NCI-H2171 (cell line): ENCODE data around the gene PGLYRP2.

Source experiments
- DNase-seq: peaks from one replicate; lab custom pipeline; 2025; lab: John Stamatoyannopoulos, UW

The PGLYRP2 gene

DNA sequence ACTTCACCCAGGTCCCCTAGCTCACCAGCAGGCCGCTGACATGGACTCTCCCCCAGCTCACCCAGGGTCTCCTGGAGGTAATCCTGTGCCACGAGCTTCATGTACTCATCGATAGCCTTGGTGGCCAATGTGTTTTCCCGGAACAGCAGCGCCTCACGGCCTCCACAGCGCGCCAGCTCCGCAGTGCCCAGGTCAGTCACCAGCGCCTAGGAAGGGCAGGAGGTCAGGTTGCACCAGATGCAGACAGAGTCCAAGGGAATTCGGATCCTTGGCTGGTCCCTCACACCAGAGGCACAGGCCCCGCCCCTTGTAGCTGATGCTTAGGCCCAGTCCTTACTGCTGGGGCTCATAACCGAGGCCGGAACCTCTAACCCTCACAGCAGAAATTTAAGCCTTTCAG is 22.9 kb downstream of the PGLYRP2 start:
- DNase-seq: no peak

GRCh38 chr19:15455996-15456395 is 23.3 kb downstream of the PGLYRP2 start:
- DNase-seq: no peak

DNA sequence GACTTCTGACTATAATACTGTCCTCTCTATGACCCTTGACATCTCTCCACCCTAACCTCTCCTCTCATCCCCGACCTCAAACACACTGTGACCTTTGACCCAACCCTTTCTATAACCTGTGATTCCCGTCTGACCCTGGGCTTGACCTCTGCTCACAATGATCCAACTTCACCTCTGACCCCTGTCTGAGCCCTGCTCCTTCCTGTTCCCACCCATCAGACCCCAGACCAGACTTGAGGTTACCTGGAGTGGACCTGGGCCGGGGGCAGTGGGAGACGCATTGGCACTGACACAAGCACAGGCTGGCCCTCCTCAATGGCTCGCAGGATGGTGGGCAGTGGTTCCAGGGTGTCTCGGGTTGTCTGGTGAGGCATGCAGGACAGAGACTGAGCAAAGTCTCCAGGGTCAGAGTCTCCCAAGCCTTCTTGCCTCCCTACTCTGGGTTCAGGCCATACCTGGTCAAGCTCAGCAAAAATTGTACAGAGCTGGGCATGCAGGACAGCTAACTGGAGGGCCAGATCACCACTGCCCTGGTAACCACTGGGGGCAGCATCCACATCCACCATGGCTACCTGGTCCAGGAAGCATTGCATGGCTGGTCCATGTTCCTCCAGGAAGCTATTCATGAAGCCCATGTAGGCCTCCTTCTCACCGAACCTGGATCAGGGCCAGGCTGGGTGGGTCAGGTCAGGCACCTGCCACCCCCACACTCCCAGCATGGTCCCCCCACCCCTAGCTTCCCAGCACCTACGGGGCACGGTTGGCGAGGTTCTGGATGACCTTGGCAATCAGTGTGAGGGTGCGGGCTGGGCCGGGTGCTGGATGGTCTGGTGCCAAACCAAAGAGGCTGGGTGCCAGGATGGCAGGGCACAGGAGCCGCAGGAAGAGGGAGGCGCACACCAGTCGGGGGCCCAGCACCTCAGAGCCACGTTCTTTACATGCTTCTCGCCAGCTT is 25.1 kb downstream of the PGLYRP2 start:
- no peak for DNase-seq

- no peak for DNase-seq
Observed at GRCh38 chr19:15453091-15453578, 26.2 kb downstream of the PGLYRP2 start.

GRCh38 chr19:15452111-15453047 is 26.9 kb downstream of the PGLYRP2 start:
- DNase-seq: no peak

DNA sequence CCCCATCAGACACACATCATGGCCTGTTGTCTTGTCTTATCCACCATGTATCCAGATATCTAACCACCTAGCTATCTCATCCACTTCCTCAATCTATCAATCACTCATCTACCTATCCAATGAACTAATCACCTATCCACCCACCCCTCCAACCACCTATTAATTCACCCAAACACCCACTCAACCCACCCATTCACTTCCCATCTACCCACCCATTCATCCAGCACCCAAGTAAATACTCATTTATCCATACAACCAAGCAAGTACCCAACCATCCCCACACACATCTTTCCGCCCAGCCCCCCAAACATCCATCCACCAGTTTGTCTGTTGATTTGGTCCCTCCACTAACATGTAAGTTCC is 28.8 kb downstream of the PGLYRP2 start:
- no peak for DNase-seq

DNA sequence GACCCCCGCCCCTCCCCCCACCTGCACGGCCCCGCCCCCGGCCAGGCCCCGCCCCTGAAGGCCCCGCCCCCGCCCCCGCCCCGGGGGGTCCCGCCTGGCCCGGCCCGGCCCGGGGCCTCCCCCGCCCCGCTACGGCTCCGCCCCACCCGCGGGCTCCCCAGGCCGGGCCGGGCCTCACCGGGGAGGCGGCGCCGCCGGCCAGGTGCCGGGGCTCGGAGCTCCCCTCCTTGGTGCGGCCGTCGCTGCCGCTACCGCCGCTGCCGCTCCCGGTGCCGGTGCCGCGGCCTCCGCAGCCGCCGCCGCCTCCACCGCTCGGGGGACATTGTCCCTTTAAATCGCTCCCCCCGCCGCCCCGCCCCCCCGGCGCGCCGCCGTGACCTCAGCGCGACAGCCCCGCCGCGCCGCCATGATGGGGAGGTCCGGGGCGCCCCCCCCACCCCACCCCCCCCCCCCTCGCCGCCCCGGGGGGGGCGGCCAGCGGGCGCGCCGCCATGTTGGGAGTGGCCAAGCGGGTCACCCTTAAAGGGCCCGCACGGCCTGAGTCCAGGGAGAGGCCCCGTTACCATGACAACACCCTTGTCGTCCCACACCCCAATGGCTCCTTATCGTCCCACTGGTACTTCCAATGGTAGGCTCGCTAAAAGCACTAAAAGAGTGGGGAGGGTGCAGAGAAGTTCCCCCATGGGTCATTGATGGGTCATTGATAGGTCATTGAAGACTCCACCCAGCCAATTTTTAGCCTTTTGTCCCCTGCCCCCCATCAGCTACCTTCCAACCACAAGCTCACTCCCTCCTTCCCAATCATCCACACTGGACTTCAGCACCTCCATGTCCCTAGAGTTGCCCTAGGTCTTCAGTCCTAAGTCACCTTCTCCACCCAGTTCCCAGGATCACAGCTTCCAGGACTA is 29.4 kb downstream of the PGLYRP2 start, which contains the start of gene WIZ:
Gene WIZ (minus strand): TSS at position 337 of the 908 bp plus-strand sequence. CDS start 1,649 bp downstream, outside the sequence.
- DNase-seq: peak; percentile 47

GRCh38 chr19:15448778-15449619 is 30.3 kb downstream of the PGLYRP2 start:
- DNase-seq: no peak

DNA sequence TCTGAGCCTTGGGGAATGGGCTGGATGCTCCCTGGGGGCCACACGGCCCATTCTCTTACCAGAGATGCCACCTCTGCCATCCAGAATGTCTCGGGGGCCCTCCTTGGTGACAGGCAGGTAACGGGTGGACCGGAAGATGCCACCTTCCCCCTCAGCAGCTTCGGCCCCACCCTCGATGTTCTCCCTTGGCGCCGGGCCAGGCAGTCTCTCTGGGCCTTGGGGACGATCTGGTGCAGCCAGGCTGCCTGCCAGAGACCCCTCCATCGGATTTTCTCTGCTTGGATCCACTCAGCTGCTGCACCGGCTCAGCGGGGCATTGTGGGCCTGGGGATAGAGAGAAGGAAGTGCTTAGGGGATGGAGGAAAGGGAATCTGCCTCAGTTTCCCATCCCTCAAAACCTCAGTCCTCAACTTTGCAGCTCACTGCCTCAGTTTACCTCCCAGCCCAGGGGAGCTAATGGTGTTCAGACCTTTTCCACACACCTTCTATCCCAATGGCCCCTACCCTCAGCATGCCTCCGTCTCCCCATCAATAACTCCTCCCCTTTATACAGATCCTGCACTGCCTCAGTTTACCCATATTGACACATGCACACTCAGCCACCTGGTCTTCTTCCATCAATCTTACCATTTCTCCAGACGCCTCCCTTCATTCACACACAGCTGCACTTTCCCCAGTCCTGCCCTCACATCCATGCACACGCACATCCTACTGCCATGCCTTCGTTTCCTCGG is 31.1 kb downstream of the PGLYRP2 start:
- no peak for DNase-seq

- no peak for DNase-seq
Observed at GRCh38 chr19:15447057-15447456, 32.2 kb downstream of the PGLYRP2 start.

- no peak for DNase-seq
Observed at GRCh38 chr19:15445807-15446376, 33.4 kb downstream of the PGLYRP2 start.

DNA sequence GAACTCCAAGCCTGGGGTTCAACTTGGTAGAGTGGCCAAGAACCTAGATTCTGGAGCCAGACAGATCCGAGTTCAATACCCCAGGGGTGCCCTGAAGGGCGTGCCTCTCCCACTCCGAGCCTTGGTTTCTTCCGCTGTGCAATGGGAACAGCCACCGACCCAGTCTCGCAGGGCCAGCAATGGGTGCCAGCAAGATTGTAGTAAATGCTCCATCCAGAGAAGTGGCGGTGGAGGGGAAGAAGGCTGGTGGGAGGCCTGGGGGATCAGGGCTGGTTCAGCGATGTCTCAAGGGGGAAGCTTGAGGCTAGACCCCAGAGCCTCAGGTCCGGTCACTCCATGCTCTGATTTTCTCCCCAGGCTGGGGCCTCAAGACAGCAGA is 34.1 kb downstream of the PGLYRP2 start:
- DNase-seq: no peak

DNA sequence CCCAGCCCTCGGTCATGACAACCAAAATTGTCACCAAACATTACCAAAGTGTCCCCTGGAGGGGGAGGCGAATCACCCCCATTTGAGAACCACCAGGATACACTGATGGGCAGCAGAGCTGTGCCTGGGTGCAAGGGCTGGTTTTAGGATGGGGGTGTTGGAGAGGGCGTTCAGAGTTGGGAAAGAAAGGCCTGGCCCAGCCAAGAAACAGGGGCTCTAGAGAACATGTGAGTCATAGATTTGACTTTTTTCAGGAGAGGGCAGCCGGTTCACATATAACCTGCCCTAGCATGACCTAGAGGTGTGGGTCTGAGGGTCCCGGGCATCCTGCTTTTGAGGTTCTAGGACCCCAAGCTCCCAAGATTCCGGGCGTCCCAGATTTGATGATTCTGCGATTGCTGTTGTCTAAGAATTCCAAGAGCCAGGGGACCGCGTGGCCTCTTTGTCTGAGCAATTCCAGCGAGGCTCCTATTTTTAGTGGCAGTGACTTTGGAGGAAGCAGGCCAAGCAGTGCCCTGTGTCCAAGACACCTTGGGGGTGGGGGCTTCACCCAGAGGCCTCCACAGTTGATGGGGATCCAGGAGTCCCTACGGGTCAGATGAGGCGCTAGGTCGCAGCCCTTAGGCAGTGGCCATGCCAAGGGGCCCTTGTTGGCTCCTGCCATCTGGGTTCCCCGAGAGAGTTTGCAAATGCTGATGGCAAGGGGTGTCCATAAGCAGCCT is 34.6 kb downstream of the PGLYRP2 start:
- no peak for DNase-seq

DNA sequence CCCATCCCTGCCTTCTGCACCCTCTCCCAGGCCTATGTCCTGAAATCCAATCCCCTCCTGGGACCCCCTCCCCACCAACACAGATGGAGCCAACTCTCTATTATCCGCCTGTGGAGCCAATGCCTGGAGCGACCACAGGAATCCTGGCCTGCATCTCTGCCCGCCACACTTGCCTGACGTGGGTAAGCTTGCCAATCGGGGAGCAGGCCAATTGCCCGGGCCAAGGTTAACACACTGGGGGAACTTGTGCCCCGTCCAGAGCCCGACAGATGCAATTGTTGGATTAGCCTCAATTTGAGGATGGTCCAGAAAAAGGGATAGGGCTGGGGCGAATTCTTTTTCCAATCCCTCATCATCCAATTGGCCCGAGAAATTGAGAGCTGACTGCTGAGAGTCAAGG is 35.5 kb downstream of the PGLYRP2 start:
- no peak for DNase-seq

- no peak for DNase-seq
Observed at GRCh38 chr19:15443325-15443724, 36.0 kb downstream of the PGLYRP2 start.

DNA sequence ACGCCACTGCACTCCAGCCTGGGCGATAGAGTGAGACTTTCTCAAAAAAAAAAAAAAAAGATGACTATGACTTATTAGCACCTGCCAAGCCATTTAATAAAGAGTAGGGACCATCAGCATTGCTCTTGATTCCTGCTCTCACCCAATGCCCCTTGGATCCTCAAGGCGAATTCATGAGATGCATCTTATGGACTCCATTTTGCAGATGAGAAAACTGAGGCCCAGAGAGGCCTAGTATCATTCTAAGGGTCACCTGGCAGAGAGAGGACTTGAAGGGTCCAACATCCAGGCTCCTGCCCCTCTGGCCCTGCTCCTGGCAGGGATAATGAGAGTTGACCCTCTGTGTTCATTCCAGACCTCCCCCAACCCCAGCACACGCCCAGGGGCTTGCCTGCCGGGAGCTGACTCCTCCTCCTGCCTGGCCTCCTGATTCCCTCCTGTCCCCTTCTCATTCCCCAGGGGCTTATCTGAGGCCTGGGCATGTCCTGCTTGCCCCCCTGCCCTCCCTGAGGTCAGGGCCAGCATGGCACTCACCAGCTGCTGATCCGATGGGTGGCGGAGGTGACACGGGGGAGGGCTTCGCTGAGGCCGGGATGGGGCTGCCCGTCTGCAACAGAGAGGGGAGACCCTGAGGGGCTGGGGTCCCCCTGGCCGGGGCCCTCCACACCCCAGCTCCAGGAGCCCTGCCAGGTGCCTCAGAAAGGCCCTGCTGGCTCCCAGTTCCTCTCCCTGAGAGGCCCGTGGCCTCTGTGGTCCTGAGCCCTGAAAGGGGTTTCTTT is 37.0 kb downstream of the PGLYRP2 start:
- DNase-seq: no peak

GRCh38 chr19:15441317-15441716 is 38.0 kb downstream of the PGLYRP2 start:
- DNase-seq: no peak
